GM18499 (cell line): Measurements from ENCODE around the gene CEMP1.

Experiments
- ATAC-seq: cut with Tn5 transposase; IDR thresholded peaks from one replicate; pipeline ENCODE4 v1.9.1; 2021; ENCODE audit warnings: moderate number of reproducible peaks; ENCODE audit not compliant: insufficient read depth, unreplicated experiment

The CEMP1 gene

GRCh38 chr16:2487903-2488531 is 43.2 kb downstream of the CEMP1 start:
- ATAC-seq = no peak

GRCh38 chr16:2487517-2487842 is 43.7 kb downstream of the CEMP1 start:
- ATAC-seq = no peak

GRCh38 chr16:2486645-2487516 is 44.3 kb downstream of the CEMP1 start:
- no peak for ATAC-seq

DNA sequence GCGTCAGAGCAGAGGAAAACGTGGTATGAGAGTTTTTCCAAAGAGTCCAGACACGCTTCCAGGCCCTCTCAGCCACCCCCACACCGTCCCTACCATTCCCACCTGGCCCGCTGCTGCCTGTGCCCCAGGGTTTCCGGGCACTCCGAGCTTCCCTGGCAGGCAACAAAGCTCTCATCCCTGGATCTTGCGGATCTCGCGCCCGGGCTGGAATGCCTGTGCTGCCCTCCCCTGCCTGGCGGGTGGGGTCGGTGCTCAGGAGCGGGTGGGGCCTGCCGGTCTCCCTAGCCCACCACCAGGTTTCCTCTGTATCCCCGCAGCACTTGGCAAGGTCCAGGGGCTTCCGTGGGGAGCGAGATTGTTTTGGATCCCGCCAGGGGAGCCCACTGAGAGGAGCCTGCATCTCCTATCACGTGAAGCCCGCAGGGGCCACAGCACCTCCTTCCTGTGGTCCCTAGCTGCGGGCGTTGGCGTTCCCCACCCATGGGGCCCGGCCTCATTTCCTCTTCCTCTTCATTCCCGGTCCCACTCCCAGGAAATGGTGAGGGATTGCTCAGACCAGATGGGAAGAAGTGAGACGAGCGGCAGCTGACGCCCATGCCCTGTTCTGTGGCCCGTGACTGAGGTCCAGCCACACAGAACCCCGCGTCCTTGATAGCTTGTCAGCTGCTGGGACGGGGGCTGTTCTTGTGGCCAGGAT is 45.2 kb downstream of the CEMP1 start:
- ATAC-seq = no peak

DNA sequence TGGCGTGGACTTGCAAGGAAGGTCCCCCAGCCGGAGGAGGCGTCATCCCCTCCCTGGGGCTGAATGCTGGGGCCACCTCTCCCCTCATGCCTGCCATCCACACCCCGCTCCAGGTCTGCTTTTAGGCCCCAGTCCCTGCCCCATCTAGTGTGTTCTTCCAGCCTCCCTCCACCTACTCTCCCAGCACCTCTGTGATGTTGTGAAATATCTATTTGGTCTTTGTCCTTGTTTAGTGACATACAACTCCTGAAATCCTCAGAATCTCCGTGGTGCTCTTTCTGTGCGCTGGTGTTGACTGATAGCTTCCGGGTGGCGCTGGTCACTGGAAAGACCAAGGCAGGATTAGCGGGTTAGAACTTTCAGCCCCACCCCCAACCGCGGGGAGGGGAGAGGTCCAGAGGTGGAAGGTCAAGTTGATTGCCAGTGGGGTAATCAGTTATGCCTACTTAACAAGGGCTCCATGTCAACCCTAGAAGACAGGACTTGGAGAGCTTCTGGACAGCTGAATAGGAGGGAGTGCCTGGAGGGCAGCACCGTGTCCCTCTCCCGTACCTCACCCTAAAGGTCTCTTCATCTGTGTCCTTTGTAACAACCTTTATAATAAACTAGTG is 46.2 kb downstream of the CEMP1 start:
- ATAC-seq = no peak

DNA sequence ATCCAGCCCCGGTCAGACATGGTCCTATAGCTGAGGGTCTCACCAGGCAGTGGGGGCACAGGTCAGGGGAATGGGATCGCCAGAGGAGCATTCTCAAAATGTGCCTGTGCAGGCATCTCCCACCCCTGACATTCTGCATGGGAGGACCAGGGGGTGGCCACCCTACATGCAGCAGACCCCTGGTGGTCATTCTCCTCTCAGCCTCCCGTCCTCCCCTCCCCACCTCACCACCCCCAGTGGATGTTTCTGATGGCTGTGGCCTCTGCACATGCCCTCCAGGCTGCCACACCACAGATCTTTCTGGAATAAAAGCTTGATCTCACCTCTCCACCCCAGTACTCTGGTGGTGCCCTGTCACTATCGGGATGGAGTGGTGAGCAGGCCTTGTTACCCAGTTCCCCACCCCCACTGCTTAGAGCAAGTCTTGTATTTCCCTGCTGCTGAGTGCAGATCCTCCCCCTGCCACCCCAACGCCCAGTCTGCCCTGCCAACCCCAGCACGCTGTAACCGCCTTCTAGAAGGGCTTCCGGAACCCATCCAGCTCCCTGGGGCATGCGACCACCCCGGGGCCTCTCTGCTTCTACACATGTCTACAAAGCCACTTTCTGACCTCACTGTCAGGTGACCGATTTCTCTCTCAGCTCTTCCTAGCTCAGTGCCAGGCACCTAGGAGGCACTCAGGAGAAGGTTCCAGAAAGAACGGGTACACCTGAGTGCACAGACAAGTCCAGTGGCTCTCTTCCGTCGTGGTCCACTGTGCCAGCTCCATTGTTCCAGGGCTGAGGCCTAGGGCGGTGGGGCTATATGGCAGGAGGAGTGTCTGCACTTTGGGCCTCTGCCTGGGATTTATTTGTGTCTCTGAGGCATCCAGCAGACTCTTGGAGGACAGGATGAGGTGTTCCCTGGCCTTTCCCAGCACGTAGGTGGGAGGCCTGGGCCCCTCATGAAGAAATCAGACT is 47.0 kb downstream of the CEMP1 start:
- ATAC-seq = no peak

- no peak for ATAC-seq
These were observed 48.3 kb downstream of the CEMP1 start for GRCh38 chr16:2482708-2483534.

DNA sequence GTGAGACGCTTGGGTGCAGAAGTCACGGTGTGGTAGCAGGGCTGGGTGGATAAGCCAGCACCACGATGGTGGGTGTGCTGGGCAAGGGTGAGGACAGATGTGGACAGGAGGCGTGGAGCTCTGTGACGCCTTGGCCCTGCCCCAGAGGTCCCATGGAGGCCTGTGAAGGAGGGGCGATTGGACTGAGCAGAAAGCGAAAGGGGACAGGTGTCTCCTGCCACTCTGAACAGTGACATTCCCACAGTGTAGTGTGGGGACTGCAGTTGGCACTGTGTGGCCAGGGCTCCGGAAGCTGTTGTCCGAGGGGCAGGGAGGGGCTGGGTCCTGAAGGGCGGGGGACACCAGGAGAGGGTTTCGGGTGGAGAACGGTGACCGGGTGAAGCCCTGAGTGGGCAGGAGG is 49.0 kb downstream of the CEMP1 start:
- ATAC-seq = no peak

DNA sequence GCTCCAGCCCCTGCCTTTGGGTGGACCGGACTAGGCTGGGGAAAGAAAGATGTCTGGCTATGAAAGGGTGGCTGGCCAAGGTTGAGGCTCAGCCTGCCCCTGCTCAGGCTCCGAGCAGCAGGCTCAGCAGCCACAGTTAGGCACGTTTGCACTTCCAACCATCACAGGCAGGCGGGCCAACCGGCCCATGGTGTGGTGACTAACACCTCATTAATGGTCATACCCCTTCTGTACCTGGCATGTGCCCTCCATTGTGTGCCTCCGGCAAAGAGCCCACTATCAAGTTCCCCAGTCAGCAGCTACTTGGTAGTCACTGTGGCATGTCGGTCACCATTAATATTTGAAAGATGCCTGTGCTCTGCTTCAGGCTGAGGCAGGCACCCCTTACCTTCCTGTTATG is 49.5 kb downstream of the CEMP1 start:
- ATAC-seq = no peak

GRCh38 chr16:2480948-2481347 is 50.3 kb downstream of the CEMP1 start:
- ATAC-seq = no peak
